ENCODE measurements around the gene VMP1. TPM values are rescaled to one million over a fixed set of nuclear protein-coding genes. Genes with fewer than 3 reads are reported as not detected.

Gene VMP1
- total and polyA plus RNA-seq, 2 of the 4 experiments (the other 2 are of a cell fraction) = 89.8 to 197 TPM

GRCh38 chr17:59802160-59802559 is 94.7 kb downstream of the VMP1 start:
- Histone ChIP-seq H4K5ac (ENCODE audit: low read depth, low read length) (no peak overlapping the region), H3K27me3 (ENCODE audit: control insufficient read depth, insufficient read depth, low read length) (no peaks in the 10 kb centered on the region), H3K9ac (ENCODE audit: low read depth, low read length) (no peak overlapping the region), H3K79me1 (ENCODE audit: low read depth in 1 of 2, low read length in 2 of 2) (peaks cover 0 to 44% of the 10 kb centered on the region in 2 experiments; a peak in 2 of 4 replicates), H4K91ac (ENCODE audit: insufficient read depth, low read depth, low read length) (no peak overlapping the region), H2AFZ (replicated peaks; ENCODE audit: low read length, poor library complexity) (no peak overlapping the region), H2AK9ac (replicated peaks; ENCODE audit: low read depth, low read length, poor library complexity) (no peak overlapping the region), H3K18ac (ENCODE audit: low read depth, low read length) (no peak overlapping the region), H3K9me3 (ENCODE audit: control insufficient read depth, insufficient read depth, low read length) (no peaks in the 10 kb centered on the region), H2BK120ac (ENCODE audit: low read depth, low read length) (no peak overlapping the region), H3K4me1 (ENCODE audit: control insufficient read depth, insufficient read depth, low read length) (peaks cover 2% of the 10 kb centered on the region; the same call in 1 of the 2 replicates), H3K4me2 (ENCODE audit: low read depth, low read length) (no peak overlapping the region), H2BK5ac (ENCODE audit: low read depth, low read length, poor library complexity, severe bottlenecking) (no peak overlapping the region), H3K4ac (ENCODE audit: low read depth, low read length) (no peak overlapping the region), H2AK5ac (ENCODE audit: low read depth, low read length) (no peak overlapping the region), H4K20me1 (ENCODE audit: insufficient read depth, low read length) (no peaks in the 10 kb centered on the region), H4K8ac (ENCODE audit: low read depth in 2 of 2, low read length in 2 of 2) (no peak overlapping the region), H3K27ac (ENCODE audit: insufficient read depth, low read length) (no peak overlapping the region), H2BK20ac (ENCODE audit: low read depth, low read length) (no peak overlapping the region), H3K36me3 (ENCODE audit: control insufficient read depth, insufficient read depth, low read length) (no peaks in the 10 kb centered on the region), H3K9me1 (ENCODE audit: insufficient read depth, low read length) (peaks cover 6% of the 10 kb centered on the region; the same call in 1 of the 2 replicates), H3K14ac (replicated peaks; ENCODE audit: low read depth, low read length) (no peak overlapping the region), H3K4me3 (ENCODE audit: insufficient read depth, low read depth, low read length) (no peak overlapping the region), H2BK15ac (ENCODE audit: low read depth, low read length) (no peak overlapping the region; the same call in 2 of the 3 replicates), H3K56ac (ENCODE audit: extremely low read depth, insufficient read depth, low read length) (no peak overlapping the region), H3K23ac (ENCODE audit: low read depth, low read length) (no peak overlapping the region)
- ATAC-seq (ENCODE audit: low read depth) (no peak), DNase-seq (no peak)
- BruUV-seq (replicated peaks) = no TSS peak
- intact Hi-C loops (cut with micrococcal nuclease) = no loop called here
- POLR2A ChIA-PET (ENCODE audit: unreplicated experiment) = no interaction called here
- TF ChIP-seq CTCF (conservative IDR thresholded peaks at IDR 0.05; ENCODE audit: low read depth, low read length) = no peak
- TF ChIP-seq ELK1 (IDR thresholded peaks at IDR 0.05; ENCODE audit: borderline replicate concordance, low read depth, low read length) = no peak
- TF ChIP-seq SMC3 (IDR thresholded peaks at IDR 0.05; ENCODE audit: low read depth, low read length) = no peak
- TF ChIP-seq MAZ (IDR thresholded peaks at IDR 0.05; ENCODE audit: borderline replicate concordance, low read depth, low read length) = no peak
- TF ChIP-seq CEBPB (IDR thresholded peaks at IDR 0.05; ENCODE audit: low read depth, low read length) = no peak
- no peak for TF ChIP-seq BHLHE40 (IDR thresholded peaks at IDR 0.05; ENCODE audit: low read depth, low read length)
- no peak for TF ChIP-seq RFX5 (IDR thresholded peaks at IDR 0.05; ENCODE audit: low read depth, low read length)
- no peak for TF ChIP-seq POLR2A (IDR thresholded peaks at IDR 0.05; ENCODE audit: low read depth, low read length)
- TF ChIP-seq RCOR1 (IDR thresholded peaks at IDR 0.05; ENCODE audit: insufficient replicate concordance, low read length) = no peak
- TF ChIP-seq NFE2L2 (IDR thresholded peaks at IDR 0.05; ENCODE audit: low read depth, low read length) = no peak
- TF ChIP-seq USF2 (IDR thresholded peaks at IDR 0.05; ENCODE audit: low read depth, low read length) = no peak
- TF ChIP-seq CHD1 (IDR thresholded peaks at IDR 0.05; ENCODE audit: low read depth, low read length) = no peak
- no peak for TF ChIP-seq MAFK (IDR thresholded peaks at IDR 0.05; ENCODE audit: low read depth, low read length)
- no peak for TF ChIP-seq FOS (IDR thresholded peaks at IDR 0.05; ENCODE audit: low read depth, low read length)
- dilution Hi-C loops (cut with HindIII; ENCODE audit: low sequenced_read_pairs, unreplicated experiment) = no loop called here
- in situ Hi-C loops (cut with MboI; ENCODE audit: low sequenced_read_pairs) = no loop called here
- CTCF ChIA-PET = interaction anchor here (0.6 kb wide), 1 partner anchor 126 kb away, joined by 3 read pairs; no protein-coding TSS in a partner anchor
- no CpG with 5 or more reads among the region's 5 CpGs for WGBS, 2 experiments (ENCODE audit: extremely low coverage in 2 of 2, insufficient read length in 1 of 2)

All from IMR-90 (cell line).